Measurements from ENCODE around the gene TBC1D9B.

DNA sequence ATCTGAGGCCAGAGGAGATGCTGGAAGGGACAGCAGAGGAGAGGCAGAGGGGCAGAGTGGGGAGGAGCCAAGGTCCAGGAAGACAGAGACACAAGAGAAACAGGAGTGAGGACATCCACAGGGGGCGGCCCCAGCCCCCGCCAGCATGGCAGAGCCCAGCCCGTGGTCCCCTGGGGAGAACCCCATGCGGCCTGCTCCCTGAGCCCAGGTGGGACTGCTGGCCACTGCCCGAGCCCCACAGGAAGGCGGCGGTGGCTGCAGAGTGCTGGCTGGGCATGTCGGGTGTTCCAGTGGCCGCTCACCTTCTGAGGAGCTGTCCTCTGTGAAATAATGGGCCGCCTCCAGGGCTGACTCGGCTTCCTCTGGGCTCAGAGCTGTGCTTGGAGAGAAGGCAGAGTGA lies 40.2 kb downstream of the TBC1D9B start:
- TF ChIP-seq, protein P1, sequence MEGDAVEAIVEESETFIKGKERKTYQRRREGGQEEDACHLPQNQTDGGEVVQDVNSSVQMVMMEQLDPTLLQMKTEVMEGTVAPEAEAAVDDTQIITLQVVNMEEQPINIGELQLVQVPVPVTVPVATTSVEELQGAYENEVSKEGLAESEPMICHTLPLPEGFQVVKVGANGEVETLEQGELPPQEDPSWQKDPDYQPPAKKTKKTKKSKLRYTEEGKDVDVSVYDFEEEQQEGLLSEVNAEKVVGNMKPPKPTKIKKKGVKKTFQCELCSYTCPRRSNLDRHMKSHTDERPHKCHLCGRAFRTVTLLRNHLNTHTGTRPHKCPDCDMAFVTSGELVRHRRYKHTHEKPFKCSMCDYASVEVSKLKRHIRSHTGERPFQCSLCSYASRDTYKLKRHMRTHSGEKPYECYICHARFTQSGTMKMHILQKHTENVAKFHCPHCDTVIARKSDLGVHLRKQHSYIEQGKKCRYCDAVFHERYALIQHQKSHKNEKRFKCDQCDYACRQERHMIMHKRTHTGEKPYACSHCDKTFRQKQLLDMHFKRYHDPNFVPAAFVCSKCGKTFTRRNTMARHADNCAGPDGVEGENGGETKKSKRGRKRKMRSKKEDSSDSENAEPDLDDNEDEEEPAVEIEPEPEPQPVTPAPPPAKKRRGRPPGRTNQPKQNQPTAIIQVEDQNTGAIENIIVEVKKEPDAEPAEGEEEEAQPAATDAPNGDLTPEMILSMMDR (conservative IDR thresholded peaks at IDR 0.05; ENCODE audit: low read depth, low read length) = no peak
- no peak for TF ChIP-seq EZH2 (IDR thresholded peaks at IDR 0.05; ENCODE audit: low read length, unreplicated experiment)
